DOHH2 (cell line): ENCODE results near the gene RGS13.

ENCODE experiments used
- H3F3A ChIP-seq: fragments of 200-600 bp; sonication (generic), shearing (Covaris generic); 2 replicates; pipeline ENCODE4 v1.6.0; 2016; ENCODE audit warnings: antibody characterized with exemption, mild to moderate bottlenecking; ENCODE audit not compliant: control insufficient read depth, insufficient read depth
- H3K27ac ChIP-seq: fragments of 200-600 bp; sonication (generic); 2 replicates; pipeline ENCODE4 v1.5.1; 2014; ENCODE audit warnings: low read depth, mild to moderate bottlenecking, low read length, moderate library complexity
- H3K27me3 ChIP-seq: fragments of 200-600 bp; sonication (generic); 2 replicates; pipeline ENCODE4 v1.6.1; 2014; ENCODE audit warnings: mild to moderate bottlenecking, low read length, mixed read lengths; ENCODE audit not compliant: control insufficient read depth
- H3K36me3 ChIP-seq: fragments of 200-600 bp; sonication (generic); 2 replicates; pipeline ENCODE4 v1.6.1; 2014; ENCODE audit warnings: mild to moderate bottlenecking, low read length, moderate library complexity, mixed read lengths; ENCODE audit not compliant: control insufficient read depth
- H3K4me1 ChIP-seq: fragments of 200-600 bp; sonication (generic); 2 replicates; pipeline ENCODE4 v1.6.1; 2014; ENCODE audit warnings: mild to moderate bottlenecking, low read length, mixed read lengths; ENCODE audit not compliant: control insufficient read depth
- H3K4me2 ChIP-seq: fragments of 200-600 bp; sonication (generic); 2 replicates; pipeline ENCODE4 v1.6.0; 2014; ENCODE audit warnings: mild to moderate bottlenecking, low read length, moderate library complexity
- H3K4me3 ChIP-seq: fragments of 200-600 bp; sonication (generic); 2 replicates; pipeline ENCODE4 v1.5.1; 2014; ENCODE audit warnings: mild to moderate bottlenecking, low read length, mixed read lengths
- H3K79me2 ChIP-seq: fragments of 200-600 bp; sonication (generic); 2 replicates; pipeline ENCODE4 v1.6.1; 2014; ENCODE audit warnings: mild to moderate bottlenecking, low read length, mixed read lengths; ENCODE audit not compliant: control insufficient read depth
- H3K9me2 ChIP-seq: fragments of 200-600 bp; sonication (generic); replicated peaks from 2 replicates; pipeline ENCODE4 v1.6.1; 2014; ENCODE audit warnings: mild to moderate bottlenecking, low read length, mixed read lengths; ENCODE audit not compliant: control insufficient read depth
- H3K9me3 ChIP-seq: fragments of 200-600 bp; sonication (generic); 2 replicates; pipeline ENCODE4 v1.6.1; 2014; ENCODE audit warnings: antibody characterized with exemption, low read length, mixed read lengths; ENCODE audit not compliant: control insufficient read depth, insufficient read depth
- H4K20me1 ChIP-seq: fragments of 200-600 bp; sonication (generic); 2 replicates; pipeline ENCODE4 v1.6.0; 2014; ENCODE audit warnings: low read depth, mild to moderate bottlenecking, antibody characterized with exemption, low read length, moderate library complexity; ENCODE audit not compliant: control insufficient read depth, insufficient read depth
- EZH2phosphoT487 ChIP-seq: fragments of 200-600 bp; sonication (generic); IDR thresholded peaks from 2 replicates; pipeline ENCODE4 v1.6.1; 2017; ENCODE audit warnings: borderline replicate concordance, mild to moderate bottlenecking, antibody characterized with exemption, low read length, moderate library complexity, mixed read lengths
- TF ChIP-seq, protein P1 (sequence below): fragments of 200-600 bp; sonication (generic); IDR thresholded peaks from one replicate; pipeline ENCODE4 v1.5.1; 2014; ENCODE audit warnings: antibody characterized with exemption, mild to moderate bottlenecking, low read depth, low read length; ENCODE audit not compliant: poor library complexity, severe bottlenecking

RGS13 gene

DNA sequence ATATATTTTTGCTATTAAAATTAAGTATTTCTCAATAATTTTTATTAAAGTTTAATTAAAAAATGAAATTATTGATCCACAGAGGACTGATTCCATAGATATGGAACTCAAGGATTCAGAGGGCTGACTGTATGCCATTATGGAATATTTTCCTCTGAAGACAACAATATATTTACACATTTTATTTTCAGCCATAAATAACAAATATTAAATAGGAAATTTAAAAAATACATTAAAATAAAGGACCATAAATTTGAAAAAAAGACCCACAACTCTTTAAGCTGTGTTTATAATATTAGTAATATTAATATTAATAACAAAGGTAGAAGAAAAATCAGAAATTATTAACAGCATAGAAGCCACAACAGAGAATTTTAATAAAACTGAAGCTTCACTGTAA, 18.2 kb downstream of the RGS13 start:
- Histone ChIP-seq H3K4me1 (peaks cover 21% of the 10 kb centered on the region), H3K27me3 (no peaks in the 10 kb centered on the region), H3K36me3 (peaks cover 92% of the 10 kb centered on the region), H4K20me1 (peaks cover 2% of the 10 kb centered on the region; the same call in 1 of the 2 replicates), H3F3A (peaks cover 18% of the 10 kb centered on the region), H3K4me3 (no peak overlapping the region), H3K9me2 (no peaks in the 10 kb centered on the region), H3K27ac (no peak overlapping the region), H3K4me2 (no peak overlapping the region), H3K9me3 (no peaks in the 10 kb centered on the region), H3K79me2 (peaks cover 34% of the 10 kb centered on the region)
- no peak for TF ChIP-seq EZH2phosphoT487
- TF ChIP-seq, protein P1, sequence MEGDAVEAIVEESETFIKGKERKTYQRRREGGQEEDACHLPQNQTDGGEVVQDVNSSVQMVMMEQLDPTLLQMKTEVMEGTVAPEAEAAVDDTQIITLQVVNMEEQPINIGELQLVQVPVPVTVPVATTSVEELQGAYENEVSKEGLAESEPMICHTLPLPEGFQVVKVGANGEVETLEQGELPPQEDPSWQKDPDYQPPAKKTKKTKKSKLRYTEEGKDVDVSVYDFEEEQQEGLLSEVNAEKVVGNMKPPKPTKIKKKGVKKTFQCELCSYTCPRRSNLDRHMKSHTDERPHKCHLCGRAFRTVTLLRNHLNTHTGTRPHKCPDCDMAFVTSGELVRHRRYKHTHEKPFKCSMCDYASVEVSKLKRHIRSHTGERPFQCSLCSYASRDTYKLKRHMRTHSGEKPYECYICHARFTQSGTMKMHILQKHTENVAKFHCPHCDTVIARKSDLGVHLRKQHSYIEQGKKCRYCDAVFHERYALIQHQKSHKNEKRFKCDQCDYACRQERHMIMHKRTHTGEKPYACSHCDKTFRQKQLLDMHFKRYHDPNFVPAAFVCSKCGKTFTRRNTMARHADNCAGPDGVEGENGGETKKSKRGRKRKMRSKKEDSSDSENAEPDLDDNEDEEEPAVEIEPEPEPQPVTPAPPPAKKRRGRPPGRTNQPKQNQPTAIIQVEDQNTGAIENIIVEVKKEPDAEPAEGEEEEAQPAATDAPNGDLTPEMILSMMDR, result no peak

DNA sequence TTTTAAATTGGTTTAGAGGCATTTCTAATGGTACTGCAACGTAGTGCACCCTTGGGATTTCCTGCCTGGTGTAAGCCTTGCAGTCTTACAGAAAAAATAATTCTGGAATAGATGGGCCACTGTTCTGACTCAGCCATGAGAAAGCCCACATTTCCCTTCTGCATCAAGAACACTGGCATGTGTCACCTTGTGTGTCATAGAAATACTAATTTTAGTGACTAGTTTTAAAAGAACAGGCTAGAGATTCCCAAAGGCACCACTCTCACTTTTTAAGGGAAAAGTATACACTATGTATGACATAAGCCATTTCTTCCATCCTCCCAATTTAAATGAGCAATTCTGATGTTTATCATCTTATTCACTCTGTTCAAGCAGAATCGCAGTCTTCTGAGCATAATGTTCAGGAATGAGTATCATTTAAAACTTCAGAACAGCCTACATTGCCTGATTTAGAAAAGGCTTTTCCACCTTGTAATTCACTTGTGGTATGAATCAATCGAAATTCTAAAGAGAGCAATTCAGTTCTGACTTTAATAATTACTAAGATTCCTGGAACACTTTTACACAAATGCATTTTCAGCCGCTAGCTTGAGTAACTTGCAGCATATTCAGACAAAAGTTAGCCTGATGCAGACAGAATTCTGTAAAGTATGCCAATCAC, 18.8 kb downstream of the RGS13 start:
- peaks cover 92% of the 10 kb centered on the region for H3K36me3 ChIP-seq
- peaks cover 15% of the 10 kb centered on the region for H3K4me1 ChIP-seq
- TF ChIP-seq EZH2phosphoT487, result no peak
- TF ChIP-seq, protein P1, result no peak
- no peaks in the 10 kb centered on the region for H3K9me3 ChIP-seq
- H3K27me3 ChIP-seq, result no peaks in the 10 kb centered on the region
- H3K4me3 ChIP-seq, result no peak overlapping the region
- H3F3A ChIP-seq, result peaks cover 18% of the 10 kb centered on the region
- H4K20me1 ChIP-seq, result peaks cover 2% of the 10 kb centered on the region; the same call in 1 of the 2 replicates
- no peaks in the 10 kb centered on the region for H3K9me2 ChIP-seq
- H3K79me2 ChIP-seq, result peaks cover 30% of the 10 kb centered on the region
- no peak overlapping the region for H3K27ac ChIP-seq
- H3K4me2 ChIP-seq, result no peak overlapping the region

DNA sequence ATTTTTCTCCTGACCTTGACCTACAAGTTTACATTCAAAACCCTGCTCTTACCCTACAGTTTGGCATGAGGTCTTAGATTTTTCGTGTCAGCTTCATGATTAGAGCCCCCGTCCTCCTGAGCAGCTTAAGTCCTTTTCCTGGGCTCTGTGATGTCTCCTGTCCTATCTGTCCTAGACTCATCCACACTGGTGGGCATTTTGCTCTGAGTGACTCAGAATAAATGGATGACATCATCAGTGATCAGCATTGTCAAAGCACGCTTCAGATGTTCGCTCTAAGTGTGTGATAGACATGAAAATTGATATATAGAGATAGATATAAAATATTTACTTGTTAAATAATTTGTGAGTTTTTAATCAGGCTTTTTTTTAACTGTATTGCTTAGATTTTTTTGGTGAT, 21.8 kb downstream of the RGS13 start:
- no peaks in the 10 kb centered on the region for H4K20me1 ChIP-seq
- no peaks in the 10 kb centered on the region for H3K9me2 ChIP-seq
- H3K79me2 ChIP-seq, result peaks cover 2% of the 10 kb centered on the region; the same call in 1 of the 2 replicates
- no peaks in the 10 kb centered on the region for H3K4me1 ChIP-seq
- H3K9me3 ChIP-seq, result no peaks in the 10 kb centered on the region
- H3K4me3 ChIP-seq, result no peak overlapping the region
- no peak overlapping the region for H3K4me2 ChIP-seq
- peaks cover 32% of the 10 kb centered on the region for H3F3A ChIP-seq
- H3K36me3 ChIP-seq, result peaks cover 81% of the 10 kb centered on the region
- no peak overlapping the region for H3K27ac ChIP-seq
- TF ChIP-seq, protein P1, result no peak
- TF ChIP-seq EZH2phosphoT487, result no peak
- H3K27me3 ChIP-seq, result no peaks in the 10 kb centered on the region
